ENCODE results near the gene POU2F2.

GRCh38 chr19:42124386-42124901 lies 7.8 kb downstream of the POU2F2 start:
- no peak for TF ChIP-seq POLR2A (IDR thresholded peaks at IDR 0.05)
- TF ChIP-seq, protein P1, sequence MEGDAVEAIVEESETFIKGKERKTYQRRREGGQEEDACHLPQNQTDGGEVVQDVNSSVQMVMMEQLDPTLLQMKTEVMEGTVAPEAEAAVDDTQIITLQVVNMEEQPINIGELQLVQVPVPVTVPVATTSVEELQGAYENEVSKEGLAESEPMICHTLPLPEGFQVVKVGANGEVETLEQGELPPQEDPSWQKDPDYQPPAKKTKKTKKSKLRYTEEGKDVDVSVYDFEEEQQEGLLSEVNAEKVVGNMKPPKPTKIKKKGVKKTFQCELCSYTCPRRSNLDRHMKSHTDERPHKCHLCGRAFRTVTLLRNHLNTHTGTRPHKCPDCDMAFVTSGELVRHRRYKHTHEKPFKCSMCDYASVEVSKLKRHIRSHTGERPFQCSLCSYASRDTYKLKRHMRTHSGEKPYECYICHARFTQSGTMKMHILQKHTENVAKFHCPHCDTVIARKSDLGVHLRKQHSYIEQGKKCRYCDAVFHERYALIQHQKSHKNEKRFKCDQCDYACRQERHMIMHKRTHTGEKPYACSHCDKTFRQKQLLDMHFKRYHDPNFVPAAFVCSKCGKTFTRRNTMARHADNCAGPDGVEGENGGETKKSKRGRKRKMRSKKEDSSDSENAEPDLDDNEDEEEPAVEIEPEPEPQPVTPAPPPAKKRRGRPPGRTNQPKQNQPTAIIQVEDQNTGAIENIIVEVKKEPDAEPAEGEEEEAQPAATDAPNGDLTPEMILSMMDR (IDR thresholded peaks at IDR 0.05) = no peak
